GM19467 (cell line): ENCODE data around the gene SMIM14.
"Not testable (repeated sequence)": the region's sequence is repeated elsewhere in the genome, so short reads cannot be mapped to it uniquely, and the experiment has no call there.

Experiments
- ATAC-seq: cut with Tn5 transposase; IDR thresholded peaks from one replicate; pipeline ENCODE4 v1.9.1; 2021; ENCODE audit warnings: mild to moderate bottlenecking, moderate library complexity; ENCODE audit not compliant: unreplicated experiment

Gene SMIM14

GRCh38 chr4:39608451-39608850, 30.2 kb downstream of the SMIM14 start:
- no peak for ATAC-seq

GRCh38 chr4:39606747-39607146, 31.9 kb downstream of the SMIM14 start:
- ATAC-seq: no peak

- no peak for ATAC-seq
Measured at GRCh38 chr4:39597695-39598381, 40.8 kb downstream of the SMIM14 start.

- ATAC-seq: no peak
Measured at GRCh38 chr4:39596971-39597370, 41.7 kb downstream of the SMIM14 start.

- ATAC-seq: no peak
Measured at GRCh38 chr4:39591290-39591689, 47.4 kb downstream of the SMIM14 start.

GRCh38 chr4:39587881-39588280, 50.8 kb downstream of the SMIM14 start:
- no peak for ATAC-seq

- no peak for ATAC-seq
Measured at GRCh38 chr4:39574946-39575345, 63.7 kb downstream of the SMIM14 start.

GRCh38 chr4:39571504-39571903, 67.2 kb downstream of the SMIM14 start:
- ATAC-seq: no peak

GRCh38 chr4:39571054-39571453, 67.6 kb downstream of the SMIM14 start:
- ATAC-seq: no peak

GRCh38 chr4:39569209-39569608, 69.5 kb downstream of the SMIM14 start:
- no peak for ATAC-seq

GRCh38 chr4:39568805-39569204, 69.9 kb downstream of the SMIM14 start:
- no peak for ATAC-seq

- ATAC-seq: no peak
Measured at GRCh38 chr4:39565878-39566600, 72.6 kb downstream of the SMIM14 start.

GRCh38 chr4:39563346-39563847, 75.3 kb downstream of the SMIM14 start:
- no peak for ATAC-seq

GRCh38 chr4:39562792-39563191, 75.9 kb downstream of the SMIM14 start:
- no peak for ATAC-seq

- no peak for ATAC-seq
Measured at GRCh38 chr4:39559626-39560025, 79.0 kb downstream of the SMIM14 start.

GRCh38 chr4:39555472-39555871, 83.2 kb downstream of the SMIM14 start:
- no peak for ATAC-seq

GRCh38 chr4:39548425-39549067, 90.1 kb downstream of the SMIM14 start:
- ATAC-seq: no peak

GRCh38 chr4:39544580-39545315, 93.9 kb downstream of the SMIM14 start:
- no peak for ATAC-seq

GRCh38 chr4:39544080-39544479, 94.6 kb downstream of the SMIM14 start:
- not testable (repeated sequence) for ATAC-seq

- no peak for ATAC-seq
Measured at GRCh38 chr4:39543034-39543433, 95.6 kb downstream of the SMIM14 start.

- no peak for ATAC-seq
Measured at GRCh38 chr4:39542611-39543012, 96.1 kb downstream of the SMIM14 start.
